Keratinocyte (primary cell): ENCODE measurements around the gene DEFB119. TPM values are rescaled to one million over a fixed set of nuclear protein-coding genes. Genes with fewer than 3 reads are reported as not detected.

Experiments used
- DNase-seq: peaks from one replicate; pipeline ENCODE4 v3.0.0-alpha.2; 2011; ENCODE audit warnings: low read depth, missing footprints, low spot score
- FAIRE-seq: peaks from 2 replicates; lab custom pipeline; 2011; peaks lifted over from hg19 to GRCh38; lab: Jason Lieb, UNC
- H2AFZ ChIP-seq: 2 replicates; pipeline ENCODE4 v1.6.0; 2012; ENCODE audit warnings: low read length, control low read depth, inconsistent platforms; ENCODE audit not compliant: control insufficient read depth
- H3K27ac ChIP-seq: 2 replicates; pipeline ENCODE4 v1.5.1; 2011; ENCODE audit warnings: low read length; ENCODE audit not compliant: control insufficient read depth, insufficient read depth
- H3K27me3 ChIP-seq: 3 replicates; pipeline ENCODE4 v1.6.0; 2011; ENCODE audit warnings: low read length; ENCODE audit not compliant: control insufficient read depth, insufficient read depth; ENCODE audit errors: extremely low read depth
- H3K36me3 ChIP-seq, 2 experiments: 2 replicates in 1 of 2; 3 replicates in 1 of 2; pipeline ENCODE4 v1.5.1; 2011; ENCODE audit warnings: low read length in 2 of 2, mild to moderate bottlenecking in 1 of 2; ENCODE audit not compliant: control insufficient read depth in 2 of 2, insufficient read depth in 2 of 2; ENCODE audit errors: extremely low read depth in 1 of 2
- H3K4me1 ChIP-seq: 3 replicates; pipeline ENCODE4 v1.5.1; 2011; ENCODE audit warnings: low read length; ENCODE audit not compliant: control insufficient read depth, insufficient read depth; ENCODE audit errors: extremely low read depth
- H3K4me2 ChIP-seq: 3 replicates; pipeline ENCODE4 v1.6.0; 2011; ENCODE audit warnings: low read depth, low read length; ENCODE audit not compliant: control insufficient read depth, insufficient read depth; ENCODE audit errors: extremely low read depth
- H3K4me3 ChIP-seq, 3 experiments: fragments of 200-600 bp in 1 of 3; sonication (generic) in 1 of 3; 2 replicates in 2 of 3; 3 replicates in 1 of 3; pipeline ENCODE4 v1.5.1; 2011 to 2016; ENCODE audit warnings: low read length in 3 of 3, mild to moderate bottlenecking in 3 of 3, control low read depth in 2 of 3, inconsistent platforms in 1 of 3, low read depth in 1 of 3, mixed read lengths in 1 of 3, mixed run types in 1 of 3, moderate library complexity in 1 of 3; ENCODE audit not compliant: control insufficient read depth in 2 of 3, insufficient read depth in 2 of 3; ENCODE audit errors: extremely low read depth in 1 of 3
- H3K79me2 ChIP-seq: 2 replicates; pipeline ENCODE4 v1.6.0; 2012; ENCODE audit warnings: low read length; ENCODE audit not compliant: control insufficient read depth, insufficient read depth
- H3K9ac ChIP-seq: 3 replicates; pipeline ENCODE4 v1.6.0; 2011; ENCODE audit warnings: low read length; ENCODE audit not compliant: control insufficient read depth, insufficient read depth; ENCODE audit errors: extremely low read depth
- H3K9me1 ChIP-seq: 3 replicates; pipeline ENCODE4 v1.6.0; 2011; ENCODE audit warnings: low read length; ENCODE audit not compliant: control insufficient read depth, insufficient read depth; ENCODE audit errors: extremely low read depth
- H3K9me3 ChIP-seq: 2 replicates; pipeline ENCODE4 v1.5.1; 2012; ENCODE audit warnings: low read depth, low read length; ENCODE audit not compliant: control insufficient read depth
- H4K20me1 ChIP-seq: 3 replicates; pipeline ENCODE4 v1.6.0; 2011; ENCODE audit warnings: low read length; ENCODE audit not compliant: control insufficient read depth, insufficient read depth; ENCODE audit errors: extremely low read depth
- EZH2 ChIP-seq: IDR thresholded peaks from one replicate; pipeline ENCODE4 v1.6.1; 2012; ENCODE audit warnings: inconsistent platforms, mild to moderate bottlenecking, low read length, moderate library complexity
- dilution Hi-C: fragments of 300-500 bp; cut with MboI; formaldehyde crosslinking; loops from one replicate; pipeline ENCODE4 v1.7.0; 2020; ENCODE audit warnings: low sequenced_read_pairs; ENCODE audit not compliant: extremely low pct_ligation_motif_present
- polyA plus RNA-seq, 5 experiments: library from polyadenylated mRNA; depleted of rRNA in 3 of 5; stranded (reverse) in 3 of 5; stranded (forward) in 1 of 5; unstranded in 1 of 5; fragments of >200 nt; gene quantifications; 1 replicate in 1 of 5; 2 replicates in 3 of 5; 3 replicates in 1 of 5; pipeline versions ENCODE4 v1.2.1 to v1.2.3, GENCODE V29; 2011 to 2012; ENCODE audit warnings: missing spikeins in 2 of 5, low read depth in 1 of 5, low replicate concordance in 1 of 5
- small RNA-seq, 3 experiments: library from RNA; depleted of rRNA; stranded (forward); fragments of <200 nt; gene quantifications; one replicate each; pipeline ENCODE3, GENCODE V24; 2012; ENCODE audit warnings: low read depth in 3 of 3, low replicate concordance in 1 of 3; ENCODE audit not compliant: insufficient read length in 3 of 3
- TF ChIP-seq, protein P1 (sequence below), 3 experiments: IDR thresholded peaks in 1 of 3; conservative IDR thresholded peaks in 1 of 3; optimal IDR thresholded peaks in 1 of 3; 2 replicates in 2 of 3; 3 replicates in 1 of 3; pipeline versions ENCODE3 to v1.5.1; 2011; ENCODE audit warnings: low read length in 3 of 3, mild to moderate bottlenecking in 3 of 3, moderate library complexity in 2 of 3, control low read depth in 1 of 3, inconsistent platforms in 1 of 3; ENCODE audit not compliant: insufficient read depth in 2 of 3; ENCODE audit errors: extremely low read depth in 1 of 3

The DEFB119 gene
- polyA plus RNA-seq, 1 donor (not counting 4 experiments of a cell fraction or from before 2014, with no cell fraction given) = not detected

DNA sequence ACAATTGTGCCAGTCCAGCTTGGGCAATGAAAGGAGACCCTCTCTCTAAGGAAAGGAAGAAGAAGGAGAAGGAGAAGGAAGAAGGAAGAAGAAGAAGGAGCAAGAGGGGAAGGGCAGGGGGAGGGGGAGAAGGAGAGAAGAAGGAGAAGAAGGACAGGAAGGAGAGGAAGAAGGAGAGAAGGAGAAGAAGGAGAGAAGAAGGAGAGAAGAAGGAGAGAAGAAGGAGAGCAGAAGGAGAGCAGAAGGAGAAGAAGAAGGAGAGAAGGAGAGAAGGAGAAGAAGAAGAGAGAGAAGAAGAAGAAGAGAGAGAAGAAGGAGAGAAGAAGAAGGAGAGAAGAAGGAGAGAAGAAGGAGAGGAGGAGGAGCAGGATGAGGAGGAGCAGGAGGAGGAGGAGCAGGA, 59.5 kb downstream of the DEFB119 start:
- no peaks in the 10 kb centered on the region for H3K36me3 ChIP-seq
- H3K9ac ChIP-seq = no peak overlapping the region
- TF ChIP-seq EZH2 = no peak
- TF ChIP-seq, protein P1, sequence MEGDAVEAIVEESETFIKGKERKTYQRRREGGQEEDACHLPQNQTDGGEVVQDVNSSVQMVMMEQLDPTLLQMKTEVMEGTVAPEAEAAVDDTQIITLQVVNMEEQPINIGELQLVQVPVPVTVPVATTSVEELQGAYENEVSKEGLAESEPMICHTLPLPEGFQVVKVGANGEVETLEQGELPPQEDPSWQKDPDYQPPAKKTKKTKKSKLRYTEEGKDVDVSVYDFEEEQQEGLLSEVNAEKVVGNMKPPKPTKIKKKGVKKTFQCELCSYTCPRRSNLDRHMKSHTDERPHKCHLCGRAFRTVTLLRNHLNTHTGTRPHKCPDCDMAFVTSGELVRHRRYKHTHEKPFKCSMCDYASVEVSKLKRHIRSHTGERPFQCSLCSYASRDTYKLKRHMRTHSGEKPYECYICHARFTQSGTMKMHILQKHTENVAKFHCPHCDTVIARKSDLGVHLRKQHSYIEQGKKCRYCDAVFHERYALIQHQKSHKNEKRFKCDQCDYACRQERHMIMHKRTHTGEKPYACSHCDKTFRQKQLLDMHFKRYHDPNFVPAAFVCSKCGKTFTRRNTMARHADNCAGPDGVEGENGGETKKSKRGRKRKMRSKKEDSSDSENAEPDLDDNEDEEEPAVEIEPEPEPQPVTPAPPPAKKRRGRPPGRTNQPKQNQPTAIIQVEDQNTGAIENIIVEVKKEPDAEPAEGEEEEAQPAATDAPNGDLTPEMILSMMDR (optimal IDR thresholded peaks at IDR 0.05 in 1 of 3, IDR thresholded peaks at IDR 0.05 in 1 of 3, conservative IDR thresholded peaks at IDR 0.05 in 1 of 3; ENCODE audit: extremely low read depth in 1 of 3, insufficient read depth in 2 of 3, low read length in 3 of 3) = no peak
- H3K4me3 ChIP-seq = no peak overlapping the region
- no peak overlapping the region for H3K27ac ChIP-seq
- FAIRE-seq = no peak
- H3K9me3 ChIP-seq = no peaks in the 10 kb centered on the region
- H2AFZ ChIP-seq = no peak overlapping the region
- no peak for DNase-seq
- H3K27me3 ChIP-seq = no peaks in the 10 kb centered on the region
- no peaks in the 10 kb centered on the region for H3K79me2 ChIP-seq
- H3K9me1 ChIP-seq = no peaks in the 10 kb centered on the region
- H3K4me2 ChIP-seq = no peak overlapping the region
- H4K20me1 ChIP-seq = no peaks in the 10 kb centered on the region
- dilution Hi-C loops = no loop called here
- H3K4me1 ChIP-seq = no peaks in the 10 kb centered on the region

Small RNAs within 50 kb of the gene (small RNA-seq; reads per million reads assigned to genes)
- gene DEFB117 (0 reads per million in 3 experiments), gene RF00561 (0 reads per million in 3 experiments), gene RNA5SP480 (0 reads per million in 3 experiments)

Other genes starting within 250 kb of the DEFB119 start
- gene DEFB115, start 132.9 kb downstream of the DEFB119 start, polyA plus RNA-seq = not detected in 3 replicates
- not detected in 3 replicates for gene DEFB116, start 82.0 kb downstream of the DEFB119 start, polyA plus RNA-seq
- not detected in 3 replicates for gene DEFB118, start 22.0 kb downstream of the DEFB119 start, polyA plus RNA-seq
- gene DEFB121, start 15.6 kb upstream of the DEFB119 start, polyA plus RNA-seq = not detected in 3 replicates
- gene DEFB123, start 50.0 kb upstream of the DEFB119 start, polyA plus RNA-seq = not detected in 3 replicates
- not detected in 3 replicates for gene DEFB124, start 84.5 kb upstream of the DEFB119 start, polyA plus RNA-seq
- gene REM1, start 84.7 kb upstream of the DEFB119 start, polyA plus RNA-seq = not detected in 3 replicates
- gene HM13, start 123.9 kb upstream of the DEFB119 start, polyA plus RNA-seq = 127 to 175 TPM (median 151 TPM) in 3 replicates
- 24.4 to 40.8 TPM (median 33.0 TPM) in 3 replicates for gene ID1, start 214.7 kb upstream of the DEFB119 start, polyA plus RNA-seq
- not detected in 3 replicates for gene COX4I2, start 247.3 kb upstream of the DEFB119 start, polyA plus RNA-seq